ENCODE measurements around the gene SREK1.

DNA sequence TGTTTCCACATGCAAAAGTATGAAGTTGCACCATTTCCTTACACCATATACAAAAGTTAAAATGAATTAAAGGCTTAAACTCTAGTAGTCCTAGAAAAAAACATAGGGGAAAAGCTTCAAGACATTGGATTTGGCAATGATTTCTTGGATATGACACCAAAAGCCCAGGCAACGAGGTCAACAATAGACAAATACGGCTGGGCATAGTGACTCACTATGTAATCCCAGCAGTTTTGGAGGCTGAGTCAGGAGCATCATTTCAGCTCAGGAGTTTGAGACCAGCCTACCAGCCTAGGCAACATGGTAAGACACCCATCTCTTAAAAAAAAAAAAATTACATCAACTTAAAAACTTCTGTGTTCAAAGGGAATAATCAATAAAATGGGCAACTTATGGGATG lies 30.9 kb upstream of the SREK1 start:
- TF ChIP-seq POLR2AphosphoS5 (IDR thresholded peaks at IDR 0.05) (no peak), POLR2A (IDR thresholded peaks at IDR 0.05) (no peak)
- TF ChIP-seq, protein P1, sequence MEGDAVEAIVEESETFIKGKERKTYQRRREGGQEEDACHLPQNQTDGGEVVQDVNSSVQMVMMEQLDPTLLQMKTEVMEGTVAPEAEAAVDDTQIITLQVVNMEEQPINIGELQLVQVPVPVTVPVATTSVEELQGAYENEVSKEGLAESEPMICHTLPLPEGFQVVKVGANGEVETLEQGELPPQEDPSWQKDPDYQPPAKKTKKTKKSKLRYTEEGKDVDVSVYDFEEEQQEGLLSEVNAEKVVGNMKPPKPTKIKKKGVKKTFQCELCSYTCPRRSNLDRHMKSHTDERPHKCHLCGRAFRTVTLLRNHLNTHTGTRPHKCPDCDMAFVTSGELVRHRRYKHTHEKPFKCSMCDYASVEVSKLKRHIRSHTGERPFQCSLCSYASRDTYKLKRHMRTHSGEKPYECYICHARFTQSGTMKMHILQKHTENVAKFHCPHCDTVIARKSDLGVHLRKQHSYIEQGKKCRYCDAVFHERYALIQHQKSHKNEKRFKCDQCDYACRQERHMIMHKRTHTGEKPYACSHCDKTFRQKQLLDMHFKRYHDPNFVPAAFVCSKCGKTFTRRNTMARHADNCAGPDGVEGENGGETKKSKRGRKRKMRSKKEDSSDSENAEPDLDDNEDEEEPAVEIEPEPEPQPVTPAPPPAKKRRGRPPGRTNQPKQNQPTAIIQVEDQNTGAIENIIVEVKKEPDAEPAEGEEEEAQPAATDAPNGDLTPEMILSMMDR (IDR thresholded peaks at IDR 0.05) = no peak
